ENCODE data around the gene CXorf65.

CXorf65 gene

GRCh38 chrX:71106427-71106826 is at the start of gene CXorf65:
CXorf65 (minus strand) TSS chrX:71106740; CDS start chrX:71106556, 184 bp downstream.
- no peak for DNase-seq

DNA sequence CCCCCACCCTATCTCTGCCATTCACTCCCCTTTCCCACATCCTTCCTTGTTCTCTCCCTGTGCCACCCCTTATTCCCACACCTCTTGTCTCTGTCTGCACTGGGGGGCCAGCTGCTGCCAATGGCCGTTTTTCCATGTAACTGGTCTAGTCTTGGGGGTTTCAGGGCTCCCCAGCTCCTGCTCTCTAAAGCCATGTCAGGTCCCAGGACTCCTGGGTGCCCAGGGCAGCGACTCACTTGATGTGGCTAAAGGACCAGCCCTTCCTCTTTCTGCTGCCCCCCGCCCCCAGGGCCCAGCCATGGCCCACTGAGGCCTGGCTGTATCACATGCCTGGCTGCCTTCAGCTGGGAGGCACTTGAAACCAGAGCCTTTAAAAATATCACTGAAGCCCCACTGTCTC is 48.1 kb upstream of the CXorf65 start:
- DNase-seq: no peak

GRCh38 chrX:71154196-71154595 is 47.7 kb upstream of the CXorf65 start:
- no peak for DNase-seq

DNA sequence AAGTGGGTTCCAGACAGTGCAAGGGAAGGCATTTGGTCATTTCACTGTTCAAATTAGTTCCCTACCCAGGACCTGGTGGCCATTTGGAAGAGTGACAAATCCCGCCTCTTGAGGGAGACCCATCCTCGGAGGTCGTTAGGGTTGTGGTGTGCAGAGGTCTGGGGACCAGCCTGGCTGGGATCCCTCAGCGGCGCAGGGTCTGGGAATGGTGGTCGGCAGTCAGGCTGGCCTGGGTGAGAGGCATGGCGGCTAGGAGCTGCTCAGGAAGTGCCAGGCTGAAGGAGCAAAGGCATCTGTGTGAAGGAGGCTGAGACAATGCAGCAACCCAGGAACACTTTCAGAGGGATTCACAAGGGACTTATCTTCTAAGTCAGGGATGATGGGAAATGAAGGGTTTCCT is 44.8 kb upstream of the CXorf65 start:
- no peak for DNase-seq

DNA sequence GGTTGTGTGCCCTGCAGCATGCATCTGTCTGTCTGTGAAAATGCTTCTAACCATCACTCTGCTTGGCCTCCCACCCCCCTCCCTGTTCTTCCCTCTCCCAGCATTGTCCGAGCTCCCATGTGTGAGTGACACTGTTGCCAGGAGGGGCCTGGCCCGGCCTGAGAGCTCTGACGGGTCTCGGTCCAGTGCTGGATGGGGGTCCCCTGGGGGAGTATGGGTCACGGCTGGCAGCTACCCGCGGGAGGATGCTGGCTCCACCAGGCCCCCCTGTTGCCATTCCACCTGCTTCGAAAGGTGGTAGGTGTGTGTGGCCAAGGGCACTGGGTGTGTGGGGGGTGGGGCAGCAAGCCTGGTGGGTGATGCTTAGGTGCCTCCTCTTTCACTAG is 41.7 kb upstream of the CXorf65 start:
- no peak for DNase-seq

GRCh38 chrX:71147496-71148277 is 41.1 kb upstream of the CXorf65 start:
- DNase-seq: no peak

DNA sequence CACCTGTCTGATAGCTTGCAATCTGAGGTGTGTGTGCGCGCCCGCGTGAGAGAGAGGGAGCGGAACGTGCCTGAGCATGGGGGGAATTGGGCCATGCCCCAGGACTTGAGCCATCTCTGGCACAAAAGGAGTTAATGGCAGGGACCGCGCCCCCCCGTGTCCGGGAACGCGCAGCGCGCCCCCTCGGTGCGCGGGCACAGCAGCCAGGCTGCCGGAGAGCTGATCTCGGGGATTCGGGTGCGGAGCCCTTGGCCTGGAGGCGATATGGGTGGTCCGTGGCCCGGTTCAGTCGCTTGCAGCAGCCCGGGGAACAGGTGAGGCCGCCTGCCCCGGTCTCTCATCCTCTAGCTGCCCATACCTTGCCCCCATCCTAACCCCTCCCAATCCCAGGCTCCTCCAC is 38.1 kb upstream of the CXorf65 start, which contains the start of gene NLGN3:
Gene NLGN3, plus strand, starts transcription at position 191 of the 400 bp plus-strand sequence. CDS start 2,909 bp downstream, outside the sequence.
- DNase-seq: no peak

DNA sequence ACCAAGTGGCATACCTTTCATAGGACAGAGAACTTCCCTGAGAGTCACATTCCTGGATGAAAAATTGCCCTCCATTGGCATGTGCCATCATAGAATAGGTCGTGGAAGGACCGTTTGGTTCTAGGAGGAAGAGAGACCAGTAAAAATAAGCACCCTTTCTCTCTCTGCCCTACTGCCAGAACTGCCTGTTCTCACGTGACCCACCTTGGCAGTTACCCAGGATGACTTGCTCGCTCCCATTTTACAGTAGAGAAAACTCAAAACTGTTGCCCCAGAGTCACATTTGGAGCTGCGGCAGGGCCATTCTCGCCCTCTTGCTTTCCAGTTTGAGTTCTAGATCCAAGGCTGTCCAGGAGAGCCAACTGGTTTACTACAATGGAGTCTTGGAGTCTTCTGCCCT is 37.0 kb upstream of the CXorf65 start:
- no peak for DNase-seq

- DNase-seq: no peak
Observed at GRCh38 chrX:71140440-71140839, 33.9 kb upstream of the CXorf65 start.

DNA sequence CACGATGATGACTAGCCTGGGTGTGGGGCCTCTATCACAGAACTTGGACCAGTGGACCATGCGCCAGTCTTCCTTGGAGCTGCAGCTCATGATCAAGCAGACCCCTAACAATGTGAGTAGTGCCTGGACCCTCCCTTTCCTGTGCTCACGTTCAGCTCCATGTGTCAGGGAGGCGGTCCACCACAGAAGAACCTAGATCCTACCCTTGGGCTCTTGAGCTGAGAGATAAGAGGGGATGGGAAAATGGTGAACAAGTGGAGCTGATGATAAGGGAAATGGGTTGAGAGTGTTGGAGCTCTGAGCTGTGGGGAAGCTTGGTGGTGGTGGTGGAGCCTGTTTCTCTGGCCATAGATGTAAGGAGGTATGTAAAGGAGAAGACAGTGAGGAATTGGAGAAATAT is 25.0 kb upstream of the CXorf65 start:
- no peak for DNase-seq

DNA sequence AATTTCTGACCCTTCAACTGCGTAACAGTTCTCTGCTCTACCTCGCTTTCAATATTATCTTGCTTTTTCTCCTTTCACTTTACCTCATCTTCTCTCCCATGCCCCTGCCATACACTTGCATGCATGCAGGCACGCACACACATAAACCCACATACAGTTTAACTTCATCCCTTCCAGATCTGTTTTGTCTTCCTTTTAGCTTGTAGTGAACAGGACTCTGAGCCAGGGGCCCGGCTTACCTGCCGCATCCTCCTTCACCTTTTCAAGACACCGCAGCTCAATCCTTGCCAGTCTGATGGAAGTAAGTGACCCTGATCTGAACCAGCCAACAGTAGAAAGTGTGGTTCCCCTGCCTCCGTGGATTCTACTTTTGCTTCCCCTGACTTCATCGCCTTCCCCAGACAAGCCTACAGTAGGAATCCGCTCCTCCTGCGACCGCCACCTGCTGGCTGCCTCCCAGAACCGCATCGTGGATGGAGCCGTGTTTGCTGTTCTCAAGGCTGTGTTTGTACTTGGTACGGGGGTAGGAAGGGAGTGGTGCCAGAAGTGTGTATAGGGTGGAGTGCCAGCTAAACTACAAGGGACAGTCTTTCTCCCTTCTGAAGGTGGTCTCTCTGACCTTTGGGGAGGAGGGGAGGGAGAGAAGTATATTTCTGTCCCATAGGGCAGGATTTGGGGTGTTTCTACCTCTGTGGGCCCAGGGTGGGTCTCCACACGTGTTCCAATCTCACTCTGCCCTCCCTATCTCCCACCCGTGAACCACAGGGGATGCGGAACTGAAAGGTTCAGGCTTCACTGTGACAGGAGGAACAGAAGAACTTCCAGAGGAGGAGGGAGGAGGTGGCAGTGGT is 22.6 kb upstream of the CXorf65 start:
- peak; percentile 56 to 77 for DNase-seq

- DNase-seq: no peak
Observed at GRCh38 chrX:71128166-71128833, 21.8 kb upstream of the CXorf65 start.

DNA sequence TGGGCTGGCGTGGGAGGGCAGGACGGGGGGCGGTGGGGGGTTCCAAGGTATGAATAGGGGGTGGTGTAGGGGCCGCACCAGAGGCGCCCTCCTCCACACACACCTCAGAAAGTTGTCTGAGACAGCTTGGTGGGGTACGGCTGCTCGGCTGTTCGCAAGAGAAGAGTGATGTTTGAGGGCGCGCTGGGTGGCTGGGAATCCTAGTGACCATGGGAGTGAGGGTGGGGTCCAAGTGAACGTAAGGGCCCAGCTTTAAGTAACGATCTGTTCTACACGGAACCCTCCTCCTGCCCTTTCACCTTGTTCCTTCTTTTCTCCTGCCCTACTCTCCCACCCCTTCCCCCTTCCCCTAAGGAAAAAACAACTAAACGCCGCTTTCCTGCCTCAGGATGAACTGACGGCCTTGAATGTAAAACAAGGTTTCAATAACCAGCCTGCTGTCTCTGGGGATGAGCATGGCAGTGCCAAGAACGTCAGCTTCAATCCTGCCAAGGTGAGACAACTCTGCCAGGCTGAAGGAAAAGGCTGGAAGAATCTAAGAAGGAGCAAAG is 12.5 kb upstream of the CXorf65 start:
- no peak for DNase-seq

GRCh38 chrX:71118032-71118984 is 11.8 kb upstream of the CXorf65 start, which contains the start of gene MED12:
MED12 (plus strand) TSS chrX:71118596; CDS start chrX:71118755, 159 bp downstream.
- peak; percentile 72 to 73 for DNase-seq

- DNase-seq: no peak
Observed at GRCh38 chrX:71117358-71117757, 10.8 kb upstream of the CXorf65 start.

DNA sequence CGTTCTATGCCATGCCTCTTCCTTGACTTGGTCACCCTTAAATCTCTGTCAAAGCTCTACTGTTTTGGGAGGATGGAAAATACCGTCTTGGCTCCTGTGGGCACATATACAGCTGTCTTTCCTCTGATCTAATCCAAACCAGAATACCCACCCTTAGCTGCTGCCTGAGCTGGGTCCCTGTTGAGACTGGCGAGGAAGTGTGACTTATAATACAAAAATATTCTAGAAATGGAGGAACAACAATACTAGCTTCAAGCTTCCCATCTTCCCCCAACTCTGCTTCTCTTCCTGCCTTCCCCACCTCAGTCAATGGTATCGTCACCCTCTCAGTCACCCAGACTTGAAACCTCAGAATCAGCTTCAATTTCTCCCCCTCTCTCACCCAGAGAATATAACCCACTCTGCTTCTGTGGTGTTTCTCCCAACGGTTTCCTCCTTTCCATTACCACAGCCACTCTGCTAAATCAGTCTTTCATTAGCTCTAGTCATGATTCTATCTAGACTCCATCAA is 5.4 kb upstream of the CXorf65 start:
- DNase-seq: no peak

- DNase-seq: peak; percentile 55 to 61
Observed at GRCh38 chrX:71111141-71111843, 4.8 kb upstream of the CXorf65 start, which contains the start of gene IL2RG. IL2RG (minus strand) TSS chrX:71111577; CDS start chrX:71111539, 38 bp downstream.

DNA sequence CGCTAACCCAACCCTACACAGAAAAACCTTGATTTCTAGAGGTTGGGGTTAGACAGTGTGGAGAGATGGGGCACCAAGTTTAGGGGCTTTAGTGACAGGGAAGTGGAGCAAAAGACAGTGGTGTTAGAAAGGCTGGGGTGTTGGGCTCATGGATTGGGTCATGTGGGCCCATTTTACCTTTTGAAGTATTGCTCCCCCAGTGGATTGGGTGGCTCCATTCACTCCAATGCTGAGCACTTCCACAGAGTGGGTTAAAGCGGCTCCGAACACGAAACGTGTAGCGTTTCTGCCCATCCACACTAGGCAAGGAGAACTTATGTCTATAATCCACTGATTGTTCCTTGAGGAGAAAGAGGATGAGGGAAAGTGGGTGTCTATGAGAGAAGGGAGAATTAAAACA is 2.5 kb upstream of the CXorf65 start:
- no peak for DNase-seq

- DNase-seq: no peak
Observed at GRCh38 chrX:71107762-71108360, 1.3 kb upstream of the CXorf65 start.

DNA sequence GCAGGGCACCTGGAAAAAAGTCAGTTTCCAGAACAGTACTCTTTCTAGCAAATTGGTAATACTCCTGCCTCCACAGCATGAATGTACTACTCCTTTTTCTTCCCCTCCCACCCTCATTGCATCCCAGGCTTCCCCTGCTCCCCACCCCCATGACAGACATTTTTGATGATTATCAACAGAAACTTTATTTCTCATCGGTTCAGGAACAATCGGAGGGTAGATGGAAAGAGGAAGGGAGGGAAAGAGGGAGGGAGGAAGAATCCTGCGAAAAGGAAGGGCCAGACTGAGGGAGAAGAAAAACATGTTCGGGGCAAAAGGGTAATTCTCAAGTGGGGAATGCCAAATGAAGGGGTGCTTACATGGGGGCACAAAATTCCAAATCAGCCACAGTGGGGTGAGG is 705 bp upstream of the CXorf65 start:
- DNase-seq: no peak
